GM19324 (cell line): Measurements from ENCODE around the gene MYH15.
A peak's percentile ranks its signal among the peaks of the same experiment; 100 is the strongest.

Source experiments
- ATAC-seq: cut with Tn5 transposase; IDR thresholded peaks from one replicate; pipeline ENCODE4 v1.9.1; 2021; ENCODE audit warnings: mild to moderate bottlenecking, moderate library complexity; ENCODE audit not compliant: unreplicated experiment, low FRiP score

The MYH15 gene

GRCh38 chr3:108511055-108511454 is 659 bp upstream of the MYH15 start:
- ATAC-seq, result no peak

- no peak for ATAC-seq
Measured at GRCh38 chr3:108509871-108510270, 525 bp downstream of the MYH15 start.

- no peak for ATAC-seq
Measured at GRCh38 chr3:108509263-108509662, 1.1 kb downstream of the MYH15 start.

DNA sequence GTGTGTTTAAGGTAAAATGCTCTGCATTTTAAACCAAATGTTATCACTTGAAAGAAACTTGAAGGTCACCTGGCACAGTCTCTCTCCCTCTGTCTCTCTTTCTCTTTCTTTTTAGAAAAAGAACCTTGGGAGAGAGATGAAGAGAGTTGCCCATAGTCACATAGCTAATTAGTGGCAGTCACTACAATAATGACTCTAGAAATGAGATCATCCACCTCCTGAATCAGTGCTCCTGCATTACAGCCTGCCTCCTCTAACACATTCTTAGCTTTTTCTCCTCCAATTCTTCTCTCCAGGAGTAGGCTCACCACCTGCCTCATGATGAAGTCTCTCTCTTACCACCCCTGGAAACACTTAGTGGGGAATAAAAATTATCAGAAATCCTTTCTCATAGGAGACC is 2.5 kb downstream of the MYH15 start:
- ATAC-seq, result no peak

- no peak for ATAC-seq
Measured at GRCh38 chr3:108505811-108506210, 4.6 kb downstream of the MYH15 start.

DNA sequence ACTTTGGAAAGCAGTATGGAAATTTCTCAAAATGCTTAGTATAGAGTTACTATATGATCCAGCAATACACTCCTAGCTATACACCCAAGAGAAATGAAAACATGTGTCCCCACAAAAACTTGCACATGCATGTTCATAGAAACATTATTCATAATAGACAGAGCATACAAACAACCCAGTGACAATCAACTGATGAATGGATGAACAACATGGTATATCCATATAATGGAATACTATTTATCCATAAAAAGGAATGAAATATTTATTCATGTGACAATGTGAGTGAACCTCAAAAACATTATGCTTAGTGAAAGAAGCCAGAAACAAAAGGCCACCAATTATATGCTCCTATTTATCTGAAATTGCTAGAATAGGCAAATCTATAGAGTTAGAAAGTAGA is 6.7 kb downstream of the MYH15 start:
- ATAC-seq, result no peak

GRCh38 chr3:108501535-108501934 is 8.9 kb downstream of the MYH15 start:
- no peak for ATAC-seq

DNA sequence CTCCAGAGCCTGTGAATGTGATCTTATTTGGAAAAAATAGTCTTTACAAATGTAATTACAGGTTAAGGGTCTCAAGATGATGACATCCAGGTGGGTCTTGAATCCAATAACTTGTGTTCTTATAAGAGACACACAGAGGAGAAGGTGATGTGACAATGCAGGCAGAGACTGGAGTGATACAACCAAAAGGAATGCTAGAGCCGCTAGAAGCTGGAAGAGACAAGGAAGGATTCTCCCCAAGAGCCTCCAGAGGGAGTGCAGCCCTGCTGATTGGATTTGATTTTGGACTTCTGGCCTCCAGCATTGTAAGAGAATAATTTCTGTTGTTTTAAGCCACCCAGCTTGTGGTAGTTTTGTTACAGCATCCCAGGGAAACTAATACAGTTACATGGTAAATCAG is 9.7 kb downstream of the MYH15 start:
- no peak for ATAC-seq

- ATAC-seq, result no peak
Measured at GRCh38 chr3:108497271-108497670, 13.1 kb downstream of the MYH15 start.

- no peak for ATAC-seq
Measured at GRCh38 chr3:108495717-108496116, 14.7 kb downstream of the MYH15 start.

DNA sequence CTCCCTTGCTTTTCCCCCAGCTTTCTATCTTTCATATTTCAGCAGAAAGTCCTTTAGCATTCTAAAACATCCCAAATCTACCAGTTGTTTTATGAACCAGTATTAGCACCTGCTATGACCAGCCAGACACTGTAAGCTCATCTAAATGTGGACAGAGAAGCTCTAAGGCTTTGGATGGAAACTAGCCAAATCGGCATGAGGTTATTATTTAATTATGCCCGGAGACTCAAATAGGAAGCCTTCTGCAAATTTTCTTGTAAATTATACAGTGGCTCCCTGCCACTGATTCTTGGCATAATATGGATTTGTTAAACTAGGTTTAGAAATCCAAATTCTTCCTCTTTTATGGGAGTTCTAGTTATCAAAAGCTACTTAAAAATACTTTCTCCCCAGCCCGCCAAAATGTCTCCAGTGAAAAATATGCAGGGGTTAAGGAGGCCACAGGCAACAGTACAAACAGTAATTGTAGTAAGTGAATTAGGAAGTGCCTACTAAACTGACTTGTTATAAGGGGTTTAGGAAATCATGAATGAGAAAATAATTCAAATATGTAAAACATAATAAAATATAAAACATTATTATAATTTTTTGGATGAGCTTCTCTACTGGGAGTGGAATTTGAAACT is 15.4 kb downstream of the MYH15 start:
- ATAC-seq, result no peak

GRCh38 chr3:108493862-108494261 is 16.5 kb downstream of the MYH15 start:
- ATAC-seq, result no peak

GRCh38 chr3:108491456-108491855 is 18.9 kb downstream of the MYH15 start:
- ATAC-seq, result no peak

GRCh38 chr3:108489776-108490175 is 20.6 kb downstream of the MYH15 start:
- peak; percentile 61 for ATAC-seq

GRCh38 chr3:108488631-108489030 is 21.8 kb downstream of the MYH15 start:
- no peak for ATAC-seq

- no peak for ATAC-seq
Measured at GRCh38 chr3:108487439-108487838, 23.0 kb downstream of the MYH15 start.

GRCh38 chr3:108486941-108487340 is 23.5 kb downstream of the MYH15 start:
- no peak for ATAC-seq

DNA sequence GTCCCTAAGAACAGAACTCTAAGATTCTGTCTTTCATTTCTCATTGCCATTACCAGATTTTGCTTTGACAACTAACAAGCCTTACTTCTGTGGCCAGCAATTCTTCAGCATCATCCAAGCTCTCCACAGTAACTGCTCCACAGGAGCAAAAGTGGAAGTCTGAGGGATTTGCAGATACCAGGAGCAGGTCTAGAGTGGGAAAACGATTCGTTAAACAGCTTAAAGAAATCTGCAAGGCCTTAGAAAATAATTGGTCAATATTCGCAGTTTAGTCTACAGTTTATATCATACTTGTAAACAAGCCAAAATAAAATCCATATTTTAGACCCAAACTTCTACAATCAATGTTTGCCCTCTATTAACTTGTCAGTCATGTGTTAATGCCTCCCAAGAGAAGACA is 24.1 kb downstream of the MYH15 start:
- no peak for ATAC-seq

DNA sequence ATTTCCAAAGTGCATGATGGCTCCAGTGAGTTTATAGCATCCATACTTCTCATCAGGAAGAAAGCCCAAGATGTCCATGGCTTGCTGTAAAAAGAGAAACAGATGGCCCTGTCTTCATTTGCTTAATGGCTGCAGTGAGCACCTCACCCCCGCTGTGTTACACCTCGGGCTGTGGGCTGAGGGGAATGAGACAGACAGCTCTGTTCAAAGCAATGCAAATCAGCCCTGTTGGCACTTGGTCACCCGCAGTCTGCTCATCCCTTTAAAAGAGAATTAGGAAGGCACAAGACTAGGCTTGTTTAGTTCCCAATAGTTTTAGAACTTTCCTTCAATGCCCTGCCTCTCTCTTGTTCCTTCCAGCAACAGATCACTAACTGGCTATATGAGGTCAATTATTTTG is 25.2 kb downstream of the MYH15 start:
- no peak for ATAC-seq

DNA sequence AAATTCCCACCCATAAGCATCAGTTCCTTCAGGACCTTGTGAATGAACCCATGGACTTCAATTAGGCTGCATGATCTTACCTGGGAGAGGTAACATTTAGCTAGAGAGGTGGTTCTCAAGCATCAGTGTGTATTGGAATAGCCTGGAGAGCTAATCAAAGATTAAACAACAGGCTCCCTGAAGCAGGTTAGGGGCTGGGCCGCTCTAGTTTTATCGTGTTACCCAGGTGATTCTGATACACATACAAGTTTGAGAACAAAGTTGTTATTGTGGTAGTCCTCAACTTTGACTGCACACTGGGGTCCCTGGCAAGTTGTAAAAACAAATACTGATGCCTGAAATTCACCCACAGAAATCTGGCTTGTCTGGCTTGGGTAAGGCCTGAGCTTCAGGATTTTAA is 31.2 kb downstream of the MYH15 start:
- ATAC-seq, result no peak

GRCh38 chr3:108477511-108478147 is 32.8 kb downstream of the MYH15 start:
- no peak for ATAC-seq

- ATAC-seq, result no peak
Measured at GRCh38 chr3:108475220-108475782, 35.1 kb downstream of the MYH15 start.
